ENCODE results near the gene SMIM5. TPM values are rescaled to one million over a fixed set of nuclear protein-coding genes. Genes with fewer than 3 reads are reported as not detected.

SMIM5 gene
- total RNA-seq, 1 donor from 2014 or later: not detected

- H3K4me1 ChIP-seq: peaks cover 6% of the 10 kb centered on the region
- TF ChIP-seq CTCF (IDR thresholded peaks at IDR 0.05) (no peak), EZH2phosphoT487 (IDR thresholded peaks at IDR 0.05) (no peak)
- H3K9me3 Mint-ChIP-seq: no peaks in the 10 kb centered on the region
- H3K4me1 Mint-ChIP-seq: peaks cover 12% of the 10 kb centered on the region
- no peak overlapping the region for H3K9ac ChIP-seq
- no peak overlapping the region for H3K4me3 Mint-ChIP-seq
- H3K27ac ChIP-seq: no peak overlapping the region
- no peaks in the 10 kb centered on the region for H3K9me3 ChIP-seq (ENCODE audit: low read depth)
- peaks cover 5% of the 10 kb centered on the region for H3K36me3 Mint-ChIP-seq
- no peak overlapping the region for H3K4me2 ChIP-seq
- H3K36me3 ChIP-seq: no peaks in the 10 kb centered on the region
- no peak for DNase-seq (ENCODE audit: low spot score)
- H3K27ac Mint-ChIP-seq: no peak overlapping the region
- no peak overlapping the region for H3K4me3 ChIP-seq
- no peaks in the 10 kb centered on the region for H3K27me3 Mint-ChIP-seq (ENCODE audit: insufficient read depth, low read depth)
- H3K27me3 ChIP-seq: no peaks in the 10 kb centered on the region
- H3F3A ChIP-seq (ENCODE audit: low read depth): no peaks in the 10 kb centered on the region
- no peaks in the 10 kb centered on the region for H4K20me1 ChIP-seq (ENCODE audit: low read depth)
- peaks cover 24% of the 10 kb centered on the region for H3K79me2 ChIP-seq (ENCODE audit: low read depth)
- no peak overlapping the region for H2AFZ ChIP-seq (replicated peaks)
Observed at GRCh38 chr17:75662511-75662910, 29.3 kb downstream of the SMIM5 start.

GRCh38 chr17:75664099-75664549, 30.9 kb downstream of the SMIM5 start:
- Histone ChIP-seq H3K4me3 (no peak overlapping the region), H3F3A (ENCODE audit: low read depth) (peaks cover 8% of the 10 kb centered on the region), H3K4me2 (no peak overlapping the region), H4K20me1 (ENCODE audit: low read depth) (no peaks in the 10 kb centered on the region), H3K27ac (no peak overlapping the region), H3K9ac (no peak overlapping the region), H2AFZ (replicated peaks) (no peak overlapping the region), H3K4me1 (peaks cover 15% of the 10 kb centered on the region), H3K9me3 (ENCODE audit: low read depth) (no peaks in the 10 kb centered on the region), H3K79me2 (ENCODE audit: low read depth) (peaks cover 40% of the 10 kb centered on the region), H3K36me3 (no peaks in the 10 kb centered on the region), H3K27me3 (no peaks in the 10 kb centered on the region)
- Mint-ChIP-seq H3K27ac (no peak overlapping the region), H3K4me1 (peaks cover 19% of the 10 kb centered on the region), H3K4me3 (no peak overlapping the region), H3K27me3 (ENCODE audit: insufficient read depth, low read depth) (no peaks in the 10 kb centered on the region), H3K36me3 (peaks cover 5% of the 10 kb centered on the region), H3K9me3 (no peaks in the 10 kb centered on the region)
- TF ChIP-seq CTCF (IDR thresholded peaks at IDR 0.05): no peak
- TF ChIP-seq EZH2phosphoT487 (IDR thresholded peaks at IDR 0.05): no peak
- TF ChIP-seq EZH2 (IDR thresholded peaks at IDR 0.05): no peak
- DNase-seq (ENCODE audit: low spot score): no peak

GRCh38 chr17:75665981-75666380, 32.7 kb downstream of the SMIM5 start:
- H3K36me3 ChIP-seq: peaks cover 6% of the 10 kb centered on the region
- H2AFZ ChIP-seq (replicated peaks): no peak overlapping the region
- no peaks in the 10 kb centered on the region for H3K9me3 ChIP-seq (ENCODE audit: low read depth)
- H3K4me2 ChIP-seq: peak overlapping the region; percentile 72
- H3F3A ChIP-seq (ENCODE audit: low read depth): peaks cover 14% of the 10 kb centered on the region
- Mint-ChIP-seq H3K36me3 (peaks cover 7% of the 10 kb centered on the region), H3K4me1 (peaks cover 19% of the 10 kb centered on the region), H3K27me3 (ENCODE audit: insufficient read depth, low read depth) (no peaks in the 10 kb centered on the region), H3K27ac (no peak overlapping the region), H3K9me3 (no peaks in the 10 kb centered on the region), H3K4me3 (no peak overlapping the region)
- H3K27me3 ChIP-seq: no peaks in the 10 kb centered on the region
- DNase-seq (ENCODE audit: low spot score): no peak
- H3K27ac ChIP-seq: no peak overlapping the region
- peak overlapping the region; percentile 78 for H3K9ac ChIP-seq
- peaks cover 58% of the 10 kb centered on the region for H3K79me2 ChIP-seq (ENCODE audit: low read depth)
- peaks cover 15% of the 10 kb centered on the region for H3K4me1 ChIP-seq
- no peak for TF ChIP-seq EZH2phosphoT487 (IDR thresholded peaks at IDR 0.05)
- no peak for TF ChIP-seq EZH2 (IDR thresholded peaks at IDR 0.05)
- TF ChIP-seq CTCF (IDR thresholded peaks at IDR 0.05): no peak
- H4K20me1 ChIP-seq (ENCODE audit: low read depth): no peaks in the 10 kb centered on the region
- H3K4me3 ChIP-seq: peak overlapping the region; percentile 98

Measured in neural progenitor cell (in vitro differentiated cells).